HG02884 (cell line): Measurements from ENCODE around the gene HS3ST3A1.
"Not testable (repeated sequence)": the region's sequence is repeated elsewhere in the genome, so short reads cannot be mapped to it uniquely, and the experiment has no call there.

ENCODE experiments used
- ATAC-seq: cut with Tn5 transposase; IDR thresholded peaks from one replicate; pipeline ENCODE4 v1.9.1; 2021; ENCODE audit warnings: mild to moderate bottlenecking, moderate library complexity; ENCODE audit not compliant: unreplicated experiment

Gene HS3ST3A1

DNA sequence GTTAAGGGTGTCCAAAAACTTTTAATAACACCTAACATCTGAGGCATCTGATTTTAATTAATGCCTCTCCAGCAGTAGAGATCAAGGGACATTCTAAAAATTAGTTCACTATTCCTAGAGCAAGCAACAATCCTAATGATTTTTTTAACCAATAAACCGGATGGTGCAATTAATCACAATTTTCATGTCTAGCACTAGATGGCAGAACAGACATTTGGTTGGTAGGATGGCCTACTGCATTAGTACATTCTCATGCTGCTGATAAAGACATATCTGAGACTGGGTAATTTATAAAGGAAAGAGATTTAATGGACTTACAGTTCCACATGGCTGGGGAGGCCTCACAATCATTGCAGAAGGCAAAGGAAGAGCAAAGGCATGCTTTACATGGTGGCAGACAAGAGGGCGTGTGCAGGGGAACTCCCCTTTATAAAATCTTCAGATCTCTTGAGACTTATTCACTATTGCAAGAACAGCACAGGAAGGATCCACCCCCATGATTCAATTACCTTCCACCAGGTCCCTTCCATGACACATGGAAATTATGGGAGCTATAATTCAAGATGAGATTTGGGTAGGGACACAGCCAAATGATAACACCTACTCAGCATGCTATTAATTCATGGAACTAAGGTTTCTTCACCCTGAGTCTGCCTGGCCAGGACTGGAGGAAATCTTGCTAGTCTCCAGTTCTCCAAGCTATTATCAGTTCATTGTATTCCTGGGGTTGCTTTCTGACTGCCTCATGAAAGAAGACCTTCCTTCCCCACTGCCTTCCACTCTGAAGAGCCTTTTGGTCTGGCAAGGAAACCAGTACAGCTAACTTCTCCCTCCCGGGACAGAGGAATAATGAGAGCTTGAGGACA, 24.8 kb downstream of the HS3ST3A1 start:
- ATAC-seq: no peak

DNA sequence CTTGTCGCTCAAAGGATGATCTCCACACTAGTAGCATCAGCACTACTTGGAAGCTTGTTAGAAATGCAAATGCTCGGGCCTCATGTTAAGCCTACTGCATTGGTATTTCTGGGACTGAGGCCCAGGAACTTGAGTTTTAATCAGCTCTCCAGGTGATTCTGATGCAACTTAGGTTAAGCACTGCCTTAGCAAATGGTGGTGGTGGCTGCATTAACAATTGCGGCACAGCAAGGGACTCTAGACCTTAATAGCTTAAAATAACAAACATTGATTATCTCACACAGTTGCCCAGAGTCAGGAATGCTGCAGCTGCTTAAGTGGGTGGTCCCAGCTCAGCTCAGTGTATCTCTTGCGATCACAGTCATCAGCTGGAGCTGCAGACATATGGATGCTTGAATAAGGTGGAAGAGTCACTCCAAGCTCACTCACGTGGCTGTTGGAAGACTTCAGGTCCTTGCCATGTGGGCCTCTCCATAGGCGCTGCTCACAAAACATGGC, 25.8 kb downstream of the HS3ST3A1 start:
- ATAC-seq: no peak

DNA sequence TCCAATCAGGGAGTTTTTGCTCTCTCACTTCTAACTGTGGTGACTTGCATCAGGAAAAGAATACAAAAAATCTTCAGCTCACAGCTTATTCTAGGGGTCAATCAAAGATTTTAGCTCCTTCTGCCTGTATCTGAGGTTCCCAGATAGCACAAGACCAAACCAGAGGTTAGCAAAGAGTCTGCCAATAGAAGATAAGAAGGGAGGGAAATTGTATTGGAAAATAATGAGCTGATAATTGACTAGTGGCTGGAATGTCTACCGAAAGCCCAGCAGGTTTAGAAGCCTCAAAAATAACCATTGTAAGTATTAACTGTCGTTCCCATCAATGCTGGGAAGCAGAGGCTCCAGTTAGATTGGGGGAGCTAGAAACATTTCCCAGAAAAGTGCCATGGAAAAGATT, 26.3 kb downstream of the HS3ST3A1 start:
- no peak for ATAC-seq

DNA sequence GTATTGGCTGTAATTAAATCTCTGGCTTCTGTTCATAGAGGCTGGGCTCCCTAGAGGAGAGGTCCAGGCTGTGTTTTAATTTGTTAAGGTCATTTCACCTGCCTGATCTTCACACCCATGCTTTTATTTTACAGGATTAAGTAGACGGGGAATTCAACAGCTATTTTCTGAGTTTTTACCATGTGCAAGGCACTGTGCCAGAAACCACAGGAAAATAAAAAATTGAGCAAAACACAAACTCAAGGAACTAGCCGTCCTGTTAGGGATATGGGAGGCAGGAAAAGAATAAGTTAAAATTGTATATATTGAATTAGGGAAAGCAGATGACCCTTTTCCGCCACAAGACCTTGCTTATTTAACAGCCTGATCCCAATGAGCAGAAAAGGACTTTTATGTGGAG, 29.1 kb downstream of the HS3ST3A1 start:
- ATAC-seq: no peak

DNA sequence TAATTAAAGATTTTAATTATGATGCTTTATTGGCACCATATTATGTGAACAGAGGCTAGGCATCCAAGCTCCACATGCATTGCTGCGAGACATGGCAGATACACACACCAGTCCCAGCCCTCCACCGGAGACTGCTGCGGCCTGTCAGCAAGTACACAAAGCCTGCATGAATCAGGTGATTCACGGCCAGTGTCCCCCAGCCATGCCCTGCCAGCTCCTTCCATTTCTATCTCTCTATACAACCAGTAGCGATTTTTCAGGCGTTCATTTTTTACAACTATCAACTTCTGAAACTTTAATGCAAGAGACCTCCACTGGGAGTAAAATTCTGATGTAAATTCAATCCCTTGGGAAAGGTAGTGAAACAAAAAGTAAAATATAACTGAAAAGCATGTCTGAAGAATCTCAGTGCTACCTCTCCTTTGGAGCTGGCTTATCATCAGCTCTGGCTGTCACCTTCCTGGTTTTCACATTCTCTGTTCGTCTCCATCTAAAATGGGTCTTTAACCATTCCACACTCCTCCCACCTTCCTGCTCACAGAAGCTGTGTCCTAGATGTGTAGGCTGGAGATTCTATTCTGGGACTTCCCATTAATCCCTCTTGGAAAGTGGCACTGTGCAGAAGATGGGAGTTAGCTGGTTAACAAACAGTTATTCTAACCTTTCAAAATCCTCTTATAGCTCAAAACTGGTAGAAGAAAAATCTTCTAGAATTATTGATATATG, 32.2 kb downstream of the HS3ST3A1 start:
- no peak for ATAC-seq

DNA sequence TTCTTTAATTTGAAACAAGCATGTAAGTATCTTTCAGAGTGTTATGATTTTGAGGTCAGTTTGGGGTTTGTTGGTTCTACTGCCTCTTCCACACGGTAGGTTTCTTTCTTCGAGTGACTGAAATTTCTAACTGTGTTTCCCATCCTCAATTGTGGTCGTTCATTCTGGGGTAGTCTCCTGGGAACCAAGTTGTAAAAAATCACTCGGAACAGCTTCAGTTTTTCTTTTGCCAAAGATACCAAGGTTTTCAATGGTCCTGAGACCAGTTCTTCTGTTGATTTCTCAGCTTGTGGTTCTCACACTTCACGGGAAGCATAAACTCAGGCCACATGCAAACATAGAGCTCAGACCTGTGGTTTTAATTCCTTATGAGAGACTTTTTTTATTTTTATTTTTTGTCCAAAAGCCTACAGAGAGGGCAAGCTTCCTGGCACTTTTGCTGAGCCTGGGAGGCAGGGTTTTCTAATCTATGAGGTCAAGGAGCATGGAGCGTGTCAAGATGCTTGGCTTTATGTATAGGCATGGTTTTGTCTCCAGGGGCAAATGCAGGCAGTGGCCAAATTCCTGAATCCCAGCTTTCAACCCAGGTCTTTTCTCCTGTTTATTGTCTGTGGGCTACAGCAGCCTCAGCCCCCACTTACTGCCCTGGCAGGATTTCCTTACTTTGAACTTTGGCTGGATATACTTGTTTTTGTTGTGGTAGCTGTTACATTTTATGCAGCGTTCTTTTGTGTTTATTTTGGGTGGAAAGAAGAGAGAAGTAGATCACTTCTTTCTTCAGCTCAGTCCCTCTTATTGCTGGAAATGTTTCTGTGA, 32.9 kb downstream of the HS3ST3A1 start:
- no peak for ATAC-seq

DNA sequence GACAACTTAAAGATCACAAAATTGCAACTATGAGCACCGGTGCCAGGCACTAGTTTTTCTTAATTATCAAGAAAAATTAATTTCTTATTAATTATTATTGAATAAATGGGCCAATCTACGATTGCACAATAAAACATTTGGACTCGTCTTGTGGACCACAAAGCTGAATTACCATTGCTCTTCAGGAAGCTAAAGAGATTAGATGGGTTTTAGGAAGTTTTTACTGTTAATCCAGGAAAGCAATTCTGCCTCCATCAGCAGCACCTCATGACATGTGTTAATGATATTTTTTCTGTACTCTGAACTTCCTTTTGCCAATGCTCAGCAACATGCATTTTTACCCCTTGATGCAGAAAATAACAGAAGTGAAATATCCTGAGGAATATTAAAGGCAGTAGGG, 37.9 kb downstream of the HS3ST3A1 start:
- ATAC-seq: no peak

DNA sequence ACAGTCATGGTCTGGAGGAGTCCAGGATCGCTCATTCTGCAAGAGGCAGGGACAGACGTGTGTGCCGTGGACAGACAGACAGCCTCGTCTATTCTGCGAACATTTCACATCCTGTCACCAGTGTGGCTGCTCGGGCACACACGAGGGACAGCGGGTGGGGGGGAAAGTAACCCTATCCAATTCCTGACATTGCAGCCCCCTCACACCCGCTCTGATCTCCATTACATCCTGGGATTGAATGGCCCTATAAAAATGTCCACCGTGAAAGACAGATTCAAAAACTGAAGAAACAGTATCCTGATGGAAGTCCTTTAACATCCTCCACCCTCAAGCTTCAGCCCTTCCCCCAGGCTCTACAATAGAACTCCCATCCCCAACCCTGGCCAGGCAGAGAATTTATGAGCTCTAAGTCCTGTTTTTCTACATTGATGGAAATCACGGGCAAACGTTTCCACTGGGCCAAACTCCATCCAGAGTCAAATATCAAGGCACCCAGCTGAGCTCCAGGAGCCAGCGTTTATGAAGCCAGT, 39.4 kb downstream of the HS3ST3A1 start:
- ATAC-seq: no peak

DNA sequence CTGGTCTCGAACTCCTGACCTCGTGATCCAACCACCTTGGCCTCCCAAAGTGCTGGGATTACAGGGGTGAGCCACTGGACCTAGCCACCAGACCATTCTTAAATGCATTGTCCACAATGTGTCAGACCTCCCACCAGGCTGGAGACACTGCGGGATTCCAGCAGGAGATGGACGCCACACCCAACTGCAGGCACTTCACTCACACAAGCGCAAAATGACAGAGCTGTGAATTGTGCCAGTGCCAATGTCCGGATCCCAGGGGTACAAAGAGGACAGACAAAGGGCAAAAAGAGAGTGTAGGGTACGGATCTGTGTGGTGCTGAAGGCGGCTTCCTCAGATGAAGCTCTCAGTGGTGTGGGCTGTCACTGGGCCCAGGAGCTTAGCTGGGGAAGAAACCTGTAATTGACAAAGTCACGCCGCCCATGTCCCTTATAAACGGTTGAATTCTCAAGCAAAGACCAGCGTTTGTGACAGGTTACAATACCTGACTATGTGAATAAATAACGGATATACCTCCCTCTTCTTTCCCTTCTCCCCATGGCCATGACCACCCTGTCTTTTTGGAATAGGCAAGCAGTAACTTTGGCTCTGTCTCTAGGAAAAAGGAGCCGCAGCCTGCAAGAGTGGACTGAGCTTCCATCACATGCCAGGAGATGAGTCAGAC, 40.0 kb downstream of the HS3ST3A1 start:
- ATAC-seq: no peak

DNA sequence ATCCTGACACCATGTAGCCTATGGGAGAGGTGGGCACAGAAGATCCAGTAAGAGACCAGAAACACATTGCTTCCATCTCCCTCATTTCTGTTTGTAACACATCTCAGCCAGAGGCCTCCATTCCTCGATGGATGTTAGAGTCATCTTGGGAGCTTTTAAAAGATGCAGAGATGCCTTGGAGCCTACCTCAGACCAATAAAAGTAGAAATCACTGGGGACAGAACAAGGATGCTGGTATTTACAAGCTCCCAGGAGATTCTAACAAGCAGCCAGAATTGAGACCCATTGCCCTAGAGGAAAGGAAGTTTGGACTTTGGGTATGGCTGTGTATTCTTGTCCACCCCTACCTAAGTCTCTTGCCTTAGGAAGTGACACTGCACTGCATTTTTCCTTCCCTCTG, 40.8 kb downstream of the HS3ST3A1 start:
- no peak for ATAC-seq

DNA sequence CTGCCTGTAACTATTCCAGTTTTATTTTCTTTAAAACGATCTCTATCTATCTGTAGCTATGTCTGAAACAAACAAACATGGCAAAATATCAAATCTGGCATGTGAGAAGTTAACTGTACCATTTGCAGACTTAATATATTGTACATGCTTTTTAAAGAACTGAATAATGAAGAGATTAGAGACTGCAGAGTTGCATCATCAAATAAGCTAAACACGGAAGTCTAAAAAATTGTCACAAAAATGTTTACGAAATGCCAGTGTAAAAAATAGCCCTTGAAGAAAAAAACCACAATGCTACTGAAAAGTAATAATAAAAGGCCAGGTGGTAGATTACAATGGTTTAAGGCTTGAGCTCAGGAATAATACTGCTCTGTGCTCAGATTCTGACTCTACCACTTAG, 43.1 kb downstream of the HS3ST3A1 start:
- ATAC-seq: no peak

DNA sequence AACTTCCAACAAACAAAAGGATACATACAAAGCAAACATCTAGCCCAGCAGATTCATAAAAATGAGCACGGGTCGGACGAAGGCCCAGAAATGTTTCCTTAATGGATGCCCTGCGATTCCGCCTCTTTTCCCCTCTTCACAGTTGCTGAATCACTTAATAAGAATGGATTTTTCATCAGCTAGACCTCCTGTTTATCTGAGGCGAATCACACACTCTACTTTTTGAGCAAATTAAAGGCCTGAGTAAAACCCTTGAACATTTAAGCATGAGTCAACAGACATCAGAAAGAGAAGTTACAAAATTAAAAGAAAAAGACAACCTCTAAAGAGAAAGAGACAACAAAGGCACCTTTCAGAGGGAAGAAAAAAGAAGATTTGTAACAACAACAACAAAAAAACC, 44.7 kb downstream of the HS3ST3A1 start:
- no peak for ATAC-seq

DNA sequence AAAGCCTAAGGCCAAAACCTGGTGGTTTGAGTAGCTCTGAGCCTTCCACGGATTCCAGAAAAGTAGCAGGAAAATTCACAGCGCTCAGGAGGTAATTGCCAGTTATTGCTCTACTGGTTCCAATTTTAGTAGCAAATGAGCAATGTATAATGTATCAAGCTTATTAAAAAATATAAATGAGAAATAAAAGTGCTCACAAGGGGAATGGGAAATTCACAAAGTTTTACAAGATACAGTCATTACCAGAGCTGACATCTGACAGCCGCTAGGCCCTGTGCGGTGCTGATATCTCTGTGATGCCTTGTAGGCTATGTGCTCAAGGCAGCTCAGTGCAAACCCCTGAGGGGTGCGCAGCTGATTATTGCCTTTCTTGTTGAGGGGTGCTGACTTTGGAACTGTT, 47.5 kb downstream of the HS3ST3A1 start:
- no peak for ATAC-seq

DNA sequence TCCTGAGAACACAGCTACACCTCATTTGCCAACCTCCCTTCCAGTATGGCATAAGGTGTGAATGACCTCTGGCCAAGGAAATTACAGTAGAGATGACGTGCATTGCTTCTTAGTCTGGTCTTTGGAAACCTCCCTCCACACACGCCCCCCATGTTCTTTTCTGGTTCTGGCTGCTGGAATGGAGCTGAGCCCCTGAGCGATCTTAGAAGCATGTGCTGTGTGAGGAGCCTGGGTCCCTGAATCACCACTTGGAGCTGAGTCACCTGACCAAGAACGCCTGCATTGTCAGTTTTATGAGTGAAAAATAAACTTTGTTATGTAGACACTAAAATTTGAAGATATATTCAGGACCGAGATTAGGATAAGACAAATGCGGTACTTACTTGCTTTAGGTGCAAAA, 51.4 kb downstream of the HS3ST3A1 start:
- no peak for ATAC-seq

DNA sequence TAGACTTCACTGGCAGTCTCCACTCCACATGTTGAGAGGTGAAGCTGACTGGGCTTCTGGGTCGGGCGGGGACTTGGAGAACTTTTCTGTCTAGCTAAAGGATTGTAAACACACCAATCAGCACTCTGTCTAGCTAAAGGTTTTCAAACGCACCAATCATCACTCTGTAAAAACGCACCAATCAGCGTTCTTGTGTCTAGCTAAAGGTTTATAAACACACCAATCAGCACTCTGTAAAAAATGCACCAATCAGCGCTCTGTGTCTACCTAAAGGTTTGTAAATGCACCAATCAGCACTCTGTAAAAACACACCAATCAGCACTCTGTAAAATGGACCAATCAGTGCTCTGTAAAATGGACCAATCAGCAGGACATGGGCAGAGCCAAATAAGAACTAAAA, 53.2 kb downstream of the HS3ST3A1 start:
- not testable (repeated sequence) for ATAC-seq

DNA sequence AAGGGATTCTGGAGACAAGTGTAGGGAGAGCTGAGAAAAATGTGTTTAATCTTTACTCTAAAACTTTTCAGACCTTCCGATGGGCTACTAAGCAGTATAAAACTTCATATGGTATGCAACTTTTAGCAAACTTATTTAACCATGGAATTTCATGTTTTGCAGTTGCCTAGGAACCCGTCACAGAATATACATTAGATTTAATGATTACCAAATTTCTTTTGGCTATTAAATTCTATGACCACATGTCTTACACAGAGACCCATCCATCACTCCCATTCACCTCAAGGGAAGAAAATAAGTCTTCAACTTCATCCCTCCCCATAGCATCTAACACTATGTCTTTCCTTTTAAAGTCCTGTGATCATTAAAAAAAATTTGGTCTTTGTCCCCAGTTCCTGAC, 54.9 kb downstream of the HS3ST3A1 start:
- ATAC-seq: no peak

DNA sequence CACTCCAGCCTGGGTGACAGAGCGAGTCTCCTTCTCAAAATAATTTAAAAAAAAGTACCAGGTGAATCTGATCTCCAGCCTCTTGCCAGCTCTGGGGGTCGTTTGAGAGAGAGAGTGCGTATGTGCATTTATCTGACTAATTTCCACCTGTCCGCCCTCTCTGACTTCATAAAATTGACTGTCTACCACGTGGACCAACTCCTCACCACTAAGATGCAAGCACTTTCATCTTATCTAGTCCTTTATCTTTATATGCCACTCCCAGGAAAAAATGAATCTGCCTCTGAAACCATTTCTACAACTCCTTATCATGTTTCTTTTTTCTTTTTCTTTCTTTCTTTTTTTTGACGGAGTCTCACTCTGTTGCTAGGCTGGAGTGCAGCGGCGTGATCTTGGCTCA, 55.8 kb downstream of the HS3ST3A1 start:
- no peak for ATAC-seq

DNA sequence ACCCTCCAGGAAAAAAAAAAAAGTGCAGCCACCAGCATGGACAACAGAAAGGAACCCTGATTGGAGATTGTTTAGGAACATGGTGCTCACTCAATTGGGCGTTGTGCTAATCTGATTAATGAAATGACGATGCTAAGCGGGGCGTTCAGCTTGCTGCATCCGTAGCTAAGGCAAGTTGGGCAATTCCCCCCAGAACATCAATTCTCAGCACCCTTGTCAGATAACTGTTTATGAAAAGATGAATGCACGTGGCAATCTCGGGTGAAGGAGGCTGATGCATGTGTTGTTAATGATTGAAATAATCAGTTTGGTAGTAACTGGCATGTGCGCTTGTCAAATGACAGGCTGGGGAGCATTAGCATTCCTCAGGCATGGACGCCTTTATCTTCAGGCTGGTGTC, 57.0 kb downstream of the HS3ST3A1 start:
- no peak for ATAC-seq

DNA sequence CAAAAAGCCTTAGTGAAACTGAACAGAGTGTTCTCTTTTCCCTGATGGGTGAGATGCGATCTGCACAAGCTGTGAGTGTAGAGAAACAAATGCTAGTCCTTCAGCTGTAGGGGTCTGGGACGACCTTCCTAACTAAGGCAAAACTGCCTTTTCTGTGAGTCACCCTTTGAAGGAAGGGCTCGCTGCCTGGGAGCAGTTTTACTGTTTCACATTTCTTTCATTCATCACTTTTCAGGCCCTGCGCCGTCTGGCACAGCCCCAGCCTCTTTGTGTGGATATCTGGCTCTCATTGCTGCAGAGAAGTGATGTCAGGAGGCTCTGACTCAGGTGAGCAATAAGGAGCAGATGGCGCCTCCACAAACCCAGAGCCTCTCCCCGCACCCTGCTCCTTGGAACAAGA, 57.4 kb downstream of the HS3ST3A1 start:
- ATAC-seq: no peak

DNA sequence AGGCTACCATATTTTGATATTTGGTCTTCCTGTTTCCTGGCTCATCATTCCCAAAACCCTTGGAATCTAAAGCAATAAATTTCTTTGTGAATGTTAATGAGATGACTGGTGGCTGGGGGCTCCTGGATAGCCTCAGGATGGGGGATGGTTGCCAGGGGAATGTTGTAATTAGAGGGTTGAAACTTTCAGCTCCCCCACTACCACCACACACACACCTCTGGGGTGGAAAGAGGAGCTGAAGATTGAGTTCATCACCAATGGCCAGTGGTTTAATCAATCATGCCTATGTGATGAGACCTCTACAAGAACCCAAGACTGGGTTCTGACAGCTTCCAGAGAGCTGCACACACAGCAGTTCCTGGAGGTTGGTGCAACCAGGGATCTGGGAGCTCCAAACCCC, 59.1 kb downstream of the HS3ST3A1 start:
- no peak for ATAC-seq
